HL-60 (cell line): ENCODE measurements around the gene GALNT9.
"Not testable (repeated sequence)": the region's sequence is repeated elsewhere in the genome, so short reads cannot be mapped to it uniquely, and the experiment has no call there.

Experiments used
- DNase-seq, 2 experiments: peaks; one replicate each; pipeline ENCODE4 v3.0.0-alpha.2; 2010 to 2020; ENCODE audit warnings: low read depth in 1 of 2, low spot score in 1 of 2
- H3K27ac ChIP-seq: fragments of 250-450 bp; sonication (Bioruptor Pico); replicated peaks from 2 replicates; pipeline ENCODE4 v1.5.1; 2020; ENCODE audit warnings: mild to moderate bottlenecking, moderate library complexity
- H3K27me3 ChIP-seq: fragments of 250-450 bp; sonication (Bioruptor Pico); 2 replicates; pipeline ENCODE4 v1.5.1; 2021; ENCODE audit warnings: mild to moderate bottlenecking, moderate library complexity; ENCODE audit not compliant: insufficient read depth, poor library complexity, severe bottlenecking
- H3K4me3 ChIP-seq: replicated peaks from 2 replicates; pipeline ENCODE4 v1.5.1; 2011; ENCODE audit warnings: mild to moderate bottlenecking, control low read depth, low read length; ENCODE audit not compliant: insufficient read depth
- GABPA ChIP-seq: IDR thresholded peaks from 2 replicates; pipeline ENCODE4 v1.6.1; 2012; ENCODE audit warnings: low read depth
- POLR2AphosphoS5 ChIP-seq: IDR thresholded peaks from 2 replicates; pipeline ENCODE4 v1.6.1; 2012; ENCODE audit warnings: low read depth
- REST ChIP-seq: IDR thresholded peaks from 2 replicates; pipeline ENCODE4 v1.6.1; 2012; ENCODE audit warnings: low read depth; ENCODE audit not compliant: insufficient replicate concordance
- SPI1 ChIP-seq: IDR thresholded peaks from 2 replicates; pipeline ENCODE4 v1.6.1; 2012; ENCODE audit warnings: low read depth, mild to moderate bottlenecking, borderline replicate concordance
- TF ChIP-seq, protein P1 (sequence below): IDR thresholded peaks from one replicate; pipeline ENCODE4 v1.5.1; 2011; ENCODE audit warnings: low read length, control low read depth, inconsistent platforms; ENCODE audit not compliant: insufficient read depth

GALNT9 gene

GRCh38 chr12:132151766-132152410 is 177.5 kb downstream of the GALNT9 start:
- H3K27ac ChIP-seq = no peak overlapping the region
- no peak overlapping the region for H3K4me3 ChIP-seq
- DNase-seq = no peak
- no peak for TF ChIP-seq POLR2AphosphoS5
- TF ChIP-seq, protein P1, sequence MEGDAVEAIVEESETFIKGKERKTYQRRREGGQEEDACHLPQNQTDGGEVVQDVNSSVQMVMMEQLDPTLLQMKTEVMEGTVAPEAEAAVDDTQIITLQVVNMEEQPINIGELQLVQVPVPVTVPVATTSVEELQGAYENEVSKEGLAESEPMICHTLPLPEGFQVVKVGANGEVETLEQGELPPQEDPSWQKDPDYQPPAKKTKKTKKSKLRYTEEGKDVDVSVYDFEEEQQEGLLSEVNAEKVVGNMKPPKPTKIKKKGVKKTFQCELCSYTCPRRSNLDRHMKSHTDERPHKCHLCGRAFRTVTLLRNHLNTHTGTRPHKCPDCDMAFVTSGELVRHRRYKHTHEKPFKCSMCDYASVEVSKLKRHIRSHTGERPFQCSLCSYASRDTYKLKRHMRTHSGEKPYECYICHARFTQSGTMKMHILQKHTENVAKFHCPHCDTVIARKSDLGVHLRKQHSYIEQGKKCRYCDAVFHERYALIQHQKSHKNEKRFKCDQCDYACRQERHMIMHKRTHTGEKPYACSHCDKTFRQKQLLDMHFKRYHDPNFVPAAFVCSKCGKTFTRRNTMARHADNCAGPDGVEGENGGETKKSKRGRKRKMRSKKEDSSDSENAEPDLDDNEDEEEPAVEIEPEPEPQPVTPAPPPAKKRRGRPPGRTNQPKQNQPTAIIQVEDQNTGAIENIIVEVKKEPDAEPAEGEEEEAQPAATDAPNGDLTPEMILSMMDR = no peak
- TF ChIP-seq GABPA = no peak
- no peak for TF ChIP-seq SPI1
- no peak for TF ChIP-seq REST
- H3K27me3 ChIP-seq = no peaks in the 10 kb centered on the region

GRCh38 chr12:132151145-132151765 is 178.1 kb downstream of the GALNT9 start:
- no peak for TF ChIP-seq GABPA
- H3K27ac ChIP-seq = no peak overlapping the region
- DNase-seq = no peak
- no peaks in the 10 kb centered on the region for H3K27me3 ChIP-seq
- no peak overlapping the region for H3K4me3 ChIP-seq

DNA sequence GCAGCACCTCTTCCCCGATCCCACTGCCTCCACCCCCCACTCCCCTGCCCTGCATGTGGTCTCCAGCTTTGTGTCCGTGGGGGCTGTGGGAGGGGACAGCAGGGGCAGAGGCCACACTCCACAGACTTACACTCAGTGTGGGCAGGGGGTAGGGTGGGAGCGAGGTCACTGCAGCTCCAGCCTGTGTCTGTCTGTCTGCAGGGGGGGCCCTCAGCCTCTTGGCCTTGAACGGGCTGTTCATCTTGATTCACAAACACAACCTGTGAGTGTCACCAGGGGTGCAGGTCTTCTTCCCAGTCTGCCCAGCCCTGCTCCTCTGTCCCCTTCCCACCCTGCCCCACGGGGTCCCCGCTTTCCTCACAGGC is 178.6 kb downstream of the GALNT9 start:
- no peak overlapping the region for H3K4me3 ChIP-seq
- no peak overlapping the region for H3K27ac ChIP-seq
- DNase-seq = no peak
- TF ChIP-seq, protein P1 = no peak
- TF ChIP-seq POLR2AphosphoS5 (no peak), REST (no peak), SPI1 (no peak), GABPA (no peak)
- H3K27me3 ChIP-seq = no peaks in the 10 kb centered on the region

- DNase-seq, H3K4me3 ChIP-seq, H3K27me3 ChIP-seq, H3K27ac ChIP-seq: not testable (repeated sequence)
Measured at GRCh38 chr12:132149526-132149925, 179.9 kb downstream of the GALNT9 start.
